GM21717 (cell line): Measurements from ENCODE around the gene PHTF2.

ENCODE experiments used
- ATAC-seq: cut with Tn5 transposase; IDR thresholded peaks from one replicate; pipeline ENCODE4 v1.9.1; 2021; ENCODE audit warnings: mild to moderate bottlenecking, moderate library complexity; ENCODE audit not compliant: unreplicated experiment

The PHTF2 gene

GRCh38 chr7:77918676-77919075, 120.1 kb downstream of the PHTF2 start:
- ATAC-seq = no peak

GRCh38 chr7:77923419-77923818, 124.8 kb downstream of the PHTF2 start:
- ATAC-seq = no peak

- no peak for ATAC-seq
Measured at GRCh38 chr7:77930496-77930895, 131.9 kb downstream of the PHTF2 start.

- no peak for ATAC-seq
Measured at GRCh38 chr7:77931841-77932240, 133.3 kb downstream of the PHTF2 start.

GRCh38 chr7:77933394-77933793, 134.8 kb downstream of the PHTF2 start:
- no peak for ATAC-seq

- no peak for ATAC-seq
Measured at GRCh38 chr7:77935652-77936348, 137.2 kb downstream of the PHTF2 start.

GRCh38 chr7:77940647-77941046, 142.1 kb downstream of the PHTF2 start:
- no peak for ATAC-seq

- ATAC-seq = no peak
Measured at GRCh38 chr7:77942431-77942830, 143.9 kb downstream of the PHTF2 start.

- no peak for ATAC-seq
Measured at GRCh38 chr7:77944183-77945182, 145.9 kb downstream of the PHTF2 start.

GRCh38 chr7:77950548-77950947, 152.0 kb downstream of the PHTF2 start:
- ATAC-seq = no peak

GRCh38 chr7:77954773-77955555, 156.4 kb downstream of the PHTF2 start:
- ATAC-seq = no peak

GRCh38 chr7:77958436-77958835, 159.9 kb downstream of the PHTF2 start:
- ATAC-seq = no peak

GRCh38 chr7:77959080-77959479, 160.5 kb downstream of the PHTF2 start:
- no peak for ATAC-seq

- no peak for ATAC-seq
Measured at GRCh38 chr7:77960336-77960735, 161.8 kb downstream of the PHTF2 start.

GRCh38 chr7:77967429-77967828, 168.9 kb downstream of the PHTF2 start:
- no peak for ATAC-seq

- ATAC-seq = no peak
Measured at GRCh38 chr7:77971726-77972125, 173.2 kb downstream of the PHTF2 start.

- no peak for ATAC-seq
Measured at GRCh38 chr7:77975672-77976480, 177.3 kb downstream of the PHTF2 start.

GRCh38 chr7:77979219-77979618, 180.6 kb downstream of the PHTF2 start:
- no peak for ATAC-seq

GRCh38 chr7:77980087-77980713, 181.6 kb downstream of the PHTF2 start:
- no peak for ATAC-seq
